A549 (cell line): ENCODE data around the gene EFNA5. TPM values are rescaled to one million over a fixed set of nuclear protein-coding genes. Genes with fewer than 3 reads are reported as not detected.

ENCODE experiments used
- ATAC-seq, 2 experiments: fragments of 200-7000 bp in 1 of 2; fragments of >200 bp in 1 of 2; cut with Nextera tagmentation in 1 of 2; cut with Tn5 transposase in 1 of 2; 3 replicates each; pipeline versions ENCODE4 v1.8.0 to v1.9.1; 2018 to 2020; ENCODE audit warnings: mild to moderate bottlenecking in 1 of 2, moderate library complexity in 1 of 2
- CTCF ChIA-PET: fragments of 300-600 bp; sonication (Branson Sonifier 250); formaldehyde crosslinking; extraction: SDS; loops from one replicate; lab custom pipeline; 2021; ENCODE audit warnings: antibody characterized with exemption, inconsistent platforms; lab: Yijun Ruan, JAX
- POLR2A ChIA-PET: fragments of 350-600 bp; formaldehyde crosslinking; extraction: SDS; loops from one replicate; lab custom pipeline; 2021; ENCODE audit warnings: antibody characterized with exemption, inconsistent platforms; lab: Yijun Ruan, JAX
- DNase-seq, 2 experiments: peaks; one replicate each; pipeline versions ENCODE4 v3.0.0 to v3.0.0-alpha.2; 2011 to 2016; ENCODE audit warnings: low read depth in 1 of 2, low spot score in 1 of 2
- FAIRE-seq: peaks from 2 replicates; lab custom pipeline; 2011; peaks lifted over from hg19 to GRCh38; lab: Jason Lieb, UNC
- H3K27ac ChIP-seq, 2 experiments: fragments of >200 bp; sonication (Bioruptor Twin); formaldehyde crosslinking; 3 replicates each; pipeline ENCODE4 v1.5.1; 2016 to 2017
- H3K4me1 ChIP-seq: fragments of >200 bp; sonication (Bioruptor Twin); formaldehyde crosslinking; 3 replicates; pipeline ENCODE4 v1.6.1; 2016
- H3K4me2 ChIP-seq: fragments of >200 bp; sonication (Bioruptor Twin); formaldehyde crosslinking; 3 replicates; pipeline ENCODE4 v1.6.1; 2016
- H3K4me3 ChIP-seq: fragments of >200 bp; sonication (Bioruptor Twin); formaldehyde crosslinking; 3 replicates; pipeline ENCODE4 v1.5.1; 2016
- H3K9me3 ChIP-seq: fragments of >200 bp; sonication (Bioruptor Twin); formaldehyde crosslinking; 3 replicates; pipeline ENCODE4 v1.6.1; 2016
- CBX2 ChIP-seq: fragments of 200-600 bp; sonication (generic); IDR thresholded peaks from 2 replicates; pipeline ENCODE4 v1.6.1; 2016; ENCODE audit warnings: low read depth, mild to moderate bottlenecking, borderline replicate concordance
- CEBPB ChIP-seq, 2 experiments: fragments of >200 bp in 1 of 2; sonication (Bioruptor Twin) in 1 of 2; formaldehyde crosslinking in 1 of 2; IDR thresholded peaks; 2 replicates each; pipeline ENCODE4 v1.6.1; 2012 to 2016
- CHD2 ChIP-seq: fragments of 150-350 bp; IDR thresholded peaks from 2 replicates; pipeline ENCODE4 v1.6.1; 2014; ENCODE audit warnings: low read length; ENCODE audit not compliant: partially characterized antibody
- EHF ChIP-seq: fragments of 250-450 bp; sonication (Bioruptor Pico); IDR thresholded peaks from 2 replicates; pipeline ENCODE4 v1.5.0; 2020; ENCODE audit warnings: mild to moderate bottlenecking
- EHMT2 ChIP-seq: fragments of 200-600 bp; sonication (generic); IDR thresholded peaks from 2 replicates; pipeline ENCODE4 v1.6.1; 2016; ENCODE audit warnings: antibody characterized with exemption, low read depth, mild to moderate bottlenecking, moderate library complexity
- EP300 ChIP-seq, 2 experiments: fragments of >200 bp; sonication (Bioruptor Twin); formaldehyde crosslinking; IDR thresholded peaks; 2 replicates in 1 of 2; 3 replicates in 1 of 2; pipeline ENCODE4 v1.6.1; 2016 to 2017
- ESRRA ChIP-seq: fragments of 150-350 bp; IDR thresholded peaks from 2 replicates; pipeline ENCODE4 v1.6.1; 2014; ENCODE audit warnings: mild to moderate bottlenecking, low read length, borderline replicate concordance
- FOSB ChIP-seq: fragments of 250-450 bp; sonication (Bioruptor Pico); IDR thresholded peaks from 2 replicates; pipeline ENCODE4 v1.5.0; 2020; ENCODE audit warnings: mild to moderate bottlenecking, moderate library complexity
- FOSL2 ChIP-seq, 2 experiments: fragments of 450-650 bp in 1 of 2; fragments of >200 bp in 1 of 2; sonication (Bioruptor Twin) in 1 of 2; formaldehyde crosslinking; IDR thresholded peaks; 2 replicates each; pipeline versions ENCODE4 v1.5.0 to v1.6.1; 2016 to 2020; ENCODE audit warnings: mild to moderate bottlenecking in 1 of 2, moderate library complexity in 1 of 2
- GATA3 ChIP-seq: IDR thresholded peaks from 2 replicates; pipeline ENCODE4 v1.6.1; 2012; ENCODE audit warnings: borderline replicate concordance
- HES2 ChIP-seq: fragments of >200 bp; sonication (Bioruptor Twin); formaldehyde crosslinking; IDR thresholded peaks from 2 replicates; pipeline ENCODE4 v1.6.1; 2016
- HOXB13 ChIP-seq: fragments of 250-450 bp; sonication (Bioruptor Pico); IDR thresholded peaks from 2 replicates; pipeline ENCODE4 v1.5.0; 2020; ENCODE audit warnings: low read depth, mild to moderate bottlenecking, moderate library complexity
- HOXB5 ChIP-seq: fragments of 250-450 bp; sonication (Bioruptor Pico); IDR thresholded peaks from 2 replicates; pipeline ENCODE4 v1.5.0; 2020; ENCODE audit warnings: mild to moderate bottlenecking, moderate library complexity
- KDM1A ChIP-seq: fragments of 200-600 bp; sonication (generic); IDR thresholded peaks from 2 replicates; pipeline ENCODE4 v1.6.1; 2016; ENCODE audit warnings: low read depth, mild to moderate bottlenecking
- NR3C1 ChIP-seq: fragments of >200 bp; sonication (Bioruptor Twin); formaldehyde crosslinking; IDR thresholded peaks from 3 replicates; pipeline ENCODE4 v1.6.1; 2017
- RAD21 ChIP-seq, 2 experiments: fragments of >200 bp in 1 of 2; sonication (Bioruptor Twin) in 1 of 2; formaldehyde crosslinking in 1 of 2; IDR thresholded peaks in 1 of 2; conservative IDR thresholded peaks in 1 of 2; 2 replicates in 1 of 2; 3 replicates in 1 of 2; pipeline ENCODE4 v1.6.1; 2012 to 2018; ENCODE audit warnings: inconsistent platforms in 1 of 2
- RARB ChIP-seq: fragments of 250-450 bp; sonication (Bioruptor Pico); IDR thresholded peaks from 2 replicates; pipeline ENCODE4 v1.8.0; 2021; ENCODE audit warnings: mild to moderate bottlenecking, moderate library complexity
- RNF2 ChIP-seq: fragments of 200-600 bp; sonication (generic); IDR thresholded peaks from 2 replicates; pipeline ENCODE4 v1.6.1; 2016; ENCODE audit warnings: low read depth, mild to moderate bottlenecking, antibody characterized with exemption, moderate library complexity, borderline replicate concordance
- SMC3 ChIP-seq: fragments of >200 bp; sonication (Bioruptor Twin); formaldehyde crosslinking; IDR thresholded peaks from 3 replicates; pipeline ENCODE4 v1.6.1; 2018; ENCODE audit warnings: inconsistent platforms
- TP53 ChIP-seq: fragments of 250-450 bp; sonication (Bioruptor Pico); IDR thresholded peaks from 2 replicates; pipeline ENCODE4 v1.5.0; 2021; ENCODE audit warnings: mild to moderate bottlenecking, moderate library complexity
- WGBS: methylation state at CpG from one replicate; pipeline ENCODE4 v1.1.6; 2017; ENCODE audit errors: missing lambda C conversion rate; 5-methylcytosine and 5-hydroxymethylcytosine counted together
- polyA plus RNA-seq, 4 experiments: library from polyadenylated mRNA; depleted of rRNA in 3 of 4; stranded (reverse); fragments of >200 nt; fragmentation: RNase III in 1 of 4; extraction: RNeasy Plus Mini Kit Qiagen cat#74134 plus additional on column Dnase treatment in 1 of 4; gene quantifications; 2 replicates in 3 of 4; 3 replicates in 1 of 4; pipeline ENCODE4 v1.2.3, GENCODE V29; 2011 to 2017
- TF ChIP-seq, protein P1 (sequence below): fragments of >200 bp; sonication (Bioruptor Twin); formaldehyde crosslinking; IDR thresholded peaks from 3 replicates; pipeline ENCODE4 v1.6.1; 2016
- TF ChIP-seq, protein P2 (sequence below): IDR thresholded peaks from 2 replicates; pipeline ENCODE4 v1.6.1; 2012
- TF ChIP-seq, protein P3 (sequence below): fragments of 450-650 bp; IDR thresholded peaks from 2 replicates; pipeline ENCODE4 v1.6.1; 2014; ENCODE audit warnings: antibody characterized with exemption

The EFNA5 gene
- polyA plus RNA-seq, 2 of the 4 experiments (the other 2 are of a cell fraction): 8.5 to 20.7 TPM

DNA sequence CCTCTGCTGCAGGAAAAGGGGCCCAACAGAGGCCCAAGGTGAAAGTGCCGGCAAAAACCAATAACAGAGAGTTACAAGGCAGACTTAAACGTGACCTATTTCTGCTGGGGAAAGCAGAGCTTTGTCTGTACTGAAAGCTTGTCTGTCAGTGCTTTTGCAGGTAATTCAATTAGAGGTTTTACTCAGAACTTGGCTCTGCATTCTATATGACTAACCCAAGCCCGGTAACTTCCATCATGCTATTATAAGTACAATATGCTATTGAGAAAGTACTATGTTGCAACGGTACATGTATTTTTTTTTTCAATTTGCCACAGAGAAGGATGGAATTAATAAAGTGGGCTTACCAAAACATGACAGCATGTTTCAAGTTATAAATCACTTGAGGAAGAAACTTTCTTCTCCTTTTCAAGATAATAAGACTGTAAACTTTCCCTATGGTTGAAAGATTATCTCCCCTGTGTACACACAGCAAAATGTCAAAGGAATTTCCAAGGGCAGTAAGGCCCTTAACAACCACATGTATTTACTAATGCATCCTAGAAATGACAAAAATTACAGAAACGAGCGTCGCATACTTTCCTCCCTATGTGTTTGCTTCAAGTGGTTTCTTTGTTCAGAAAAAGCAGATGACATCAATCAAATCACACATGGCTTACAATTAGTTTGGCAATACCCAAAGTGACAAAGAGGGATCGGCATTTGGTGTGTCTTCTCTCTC, 282.4 kb downstream of the EFNA5 start (continued):
- TF ChIP-seq, protein P1, sequence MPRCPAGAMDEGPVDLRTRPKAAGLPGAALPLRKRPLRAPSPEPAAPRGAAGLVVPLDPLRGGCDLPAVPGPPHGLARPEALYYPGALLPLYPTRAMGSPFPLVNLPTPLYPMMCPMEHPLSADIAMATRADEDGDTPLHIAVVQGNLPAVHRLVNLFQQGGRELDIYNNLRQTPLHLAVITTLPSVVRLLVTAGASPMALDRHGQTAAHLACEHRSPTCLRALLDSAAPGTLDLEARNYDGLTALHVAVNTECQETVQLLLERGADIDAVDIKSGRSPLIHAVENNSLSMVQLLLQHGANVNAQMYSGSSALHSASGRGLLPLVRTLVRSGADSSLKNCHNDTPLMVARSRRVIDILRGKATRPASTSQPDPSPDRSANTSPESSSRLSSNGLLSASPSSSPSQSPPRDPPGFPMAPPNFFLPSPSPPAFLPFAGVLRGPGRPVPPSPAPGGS: no peak
- peak; percentile 73 to 83; a peak in 3 of 4 replicates for TF ChIP-seq CEBPB (IDR thresholded peaks at IDR 0.05)
- no peak for TF ChIP-seq RARB (CRISPR knock-in tag)
- no peak for TF ChIP-seq NR3C1
- peak in 1 of 2 experiments; percentile 71; a peak in 2 of 5 replicates for TF ChIP-seq EP300 (IDR thresholded peaks at IDR 0.05)
- TF ChIP-seq, protein P2, sequence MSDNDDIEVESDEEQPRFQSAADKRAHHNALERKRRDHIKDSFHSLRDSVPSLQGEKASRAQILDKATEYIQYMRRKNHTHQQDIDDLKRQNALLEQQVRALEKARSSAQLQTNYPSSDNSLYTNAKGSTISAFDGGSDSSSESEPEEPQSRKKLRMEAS: peak; percentile 68
- TF ChIP-seq CBX2: no peak
- TF ChIP-seq HOXB5 (CRISPR knock-in tag): peak; percentile 90
- TF ChIP-seq HES2: no peak
- TF ChIP-seq TP53 (CRISPR knock-in tag): no peak
- no peak for TF ChIP-seq KDM1A
- no peak for TF ChIP-seq ESRRA

- H3K4me1 ChIP-seq: peaks cover 78% of the 10 kb centered on the region
- H3K4me3 ChIP-seq: peak overlapping the region; percentile 1; the same call in 1 of the 3 replicates
- no peak for ATAC-seq
- TF ChIP-seq, protein P2: no peak
- TF ChIP-seq FOSB: 0 out of 2 replicates have a peak, but pooled peaks have one; percentile 46
- H3K9me3 ChIP-seq: no peaks in the 10 kb centered on the region
- peak overlapping the region; percentile 71 for H3K4me2 ChIP-seq
- WGBS: 67% methylated on average over 6 of the region's 6 CpGs
- no peak for DNase-seq
- FAIRE-seq: no peak
- peak overlapping the region; percentile 84 to 92 for H3K27ac ChIP-seq
- ChIA-PET POLR2A (interaction anchor here (1.1 kb wide), 1 partner anchor 185 kb away, joined by 4 read pairs; no protein-coding TSS in a partner anchor), CTCF (interaction anchor here (0.8 to 1.6 kb wide), 3 partner anchors 24 to 340 kb away, joined by 3 to 6 read pairs (median 4); no protein-coding TSS in a partner anchor)
Measured at GRCh38 chr5:107387526-107388140, 283.1 kb downstream of the EFNA5 start.

DNA sequence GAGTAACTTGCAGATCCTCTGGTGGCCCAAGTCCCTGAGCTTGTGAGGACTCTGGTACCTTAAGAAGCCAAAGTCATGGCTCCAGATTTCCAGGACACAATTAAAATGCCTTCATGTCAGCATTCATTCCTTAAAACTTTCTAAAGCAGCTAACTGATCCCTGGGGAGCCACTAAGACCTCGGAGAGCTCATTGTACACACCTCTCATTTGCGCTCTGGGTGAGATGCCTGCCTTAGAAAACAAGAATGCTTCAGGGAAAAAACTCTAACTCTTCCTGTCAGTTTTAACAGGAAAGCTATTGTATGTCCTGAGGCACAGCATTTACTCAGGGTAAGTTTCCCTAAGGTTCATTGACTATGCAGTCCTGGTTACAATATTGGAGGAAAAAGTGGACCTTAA, 285.0 kb downstream of the EFNA5 start:
- Histone ChIP-seq H3K4me2 (no peak overlapping the region; the same call in 2 of the 3 replicates), H3K27ac (peak overlapping the region; percentile 88 to 92; a peak in 5 of 6 replicates), H3K9me3 (no peaks in the 10 kb centered on the region), H3K4me1 (peaks cover 91% of the 10 kb centered on the region), H3K4me3 (no peak overlapping the region)
- TF ChIP-seq RARB (CRISPR knock-in tag) (no peak), CEBPB (IDR thresholded peaks at IDR 0.05) (no peak), HOXB5 (CRISPR knock-in tag) (no peak), CBX2 (no peak), EHF (no peak), ESRRA (no peak), HOXB13 (no peak)
- FAIRE-seq (no peak), DNase-seq (no peak), ATAC-seq (no peak)
- CTCF ChIA-PET: interaction anchor here (1.0 kb wide), 1 partner anchor 187 kb away, joined by 5 read pairs; no protein-coding TSS in a partner anchor
- 86% methylated on average over 2 of the region's 2 CpGs for WGBS
- POLR2A ChIA-PET: no interaction called here

DNA sequence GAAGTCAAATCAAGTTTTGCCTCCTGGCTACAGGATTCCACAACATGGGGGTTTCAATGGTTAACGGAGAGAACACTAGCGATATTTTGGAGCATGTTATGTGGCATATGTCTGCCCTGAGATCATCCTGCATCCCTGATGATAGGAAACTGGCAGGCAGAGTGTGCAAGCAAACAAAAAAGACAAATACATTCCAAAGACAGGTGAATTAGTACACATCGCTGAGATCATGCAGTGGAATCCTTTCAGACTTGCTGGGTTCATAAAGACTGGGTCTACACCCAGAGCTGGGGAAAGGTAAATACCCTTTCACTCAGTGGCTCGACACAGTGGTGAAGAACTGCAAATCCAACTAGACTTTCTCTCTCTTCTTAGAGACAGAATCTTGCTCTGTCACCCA, 286.5 kb downstream of the EFNA5 start:
- ChIA-PET CTCF (no interaction called here), POLR2A (interaction anchor here (1.6 kb wide), 1 partner anchor 84 kb away, joined by 12 read pairs; no protein-coding TSS in a partner anchor)
- DNase-seq (peak in 1 of 2 experiments; percentile 60), FAIRE-seq (no peak), ATAC-seq (peak in 1 of 2 experiments; percentile 3; a peak in 1 of 6 replicates)
- no peaks in the 10 kb centered on the region for H3K9me3 ChIP-seq
- H3K27ac ChIP-seq: peak overlapping the region; percentile 88 to 92
- H3K4me1 ChIP-seq: peaks cover 93% of the 10 kb centered on the region
- TF ChIP-seq RARB (CRISPR knock-in tag) (no peak), EHMT2 (no peak), GATA3 (peak; percentile 27; the same call in 1 of the 2 replicates), CHD2 (no peak), HOXB5 (CRISPR knock-in tag) (no peak), SMC3 (0 out of 3 replicates have a peak, but pooled peaks have one; percentile 7), FOSL2 (IDR thresholded peaks at IDR 0.05) (no peak), FOSL2 (CRISPR knock-in tag; IDR thresholded peaks at IDR 0.05) (0 out of 2 replicates have a peak, but pooled peaks have one; percentile 12), RNF2 (no peak), RAD21 (conservative IDR thresholded peaks at IDR 0.05 in 1 of 2, IDR thresholded peaks at IDR 0.05 in 1 of 2) (0 out of 5 replicates have a peak, but pooled peaks of 1 of the 2 experiments have one; percentile 15)
- TF ChIP-seq, protein P3, sequence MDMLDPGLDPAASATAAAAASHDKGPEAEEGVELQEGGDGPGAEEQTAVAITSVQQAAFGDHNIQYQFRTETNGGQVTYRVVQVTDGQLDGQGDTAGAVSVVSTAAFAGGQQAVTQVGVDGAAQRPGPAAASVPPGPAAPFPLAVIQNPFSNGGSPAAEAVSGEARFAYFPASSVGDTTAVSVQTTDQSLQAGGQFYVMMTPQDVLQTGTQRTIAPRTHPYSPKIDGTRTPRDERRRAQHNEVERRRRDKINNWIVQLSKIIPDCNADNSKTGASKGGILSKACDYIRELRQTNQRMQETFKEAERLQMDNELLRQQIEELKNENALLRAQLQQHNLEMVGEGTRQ: no peak
- WGBS: 28% methylated on average over 4 of the region's 4 CpGs
- H3K4me2 ChIP-seq: peak overlapping the region; percentile 68
- H3K4me3 ChIP-seq: no peak overlapping the region
